ENCODE measurements around the gene LSM2. TPM values are rescaled to one million over a fixed set of nuclear protein-coding genes. Genes with fewer than 3 reads are reported as not detected.
"Not testable (repeated sequence)": the region's sequence is repeated elsewhere in the genome, so short reads cannot be mapped to it uniquely, and the experiment has no call there.

Gene LSM2
- total RNA-seq, 2 donors from 2014 or later: 106 to 119 TPM

GRCh38 chr6:31821301-31822035 is 14.7 kb upstream of the LSM2 start:
- WGBS, 2 experiments (ENCODE audit: insufficient coverage in 1 of 2, insufficient read length in 1 of 2): 18 to 40% methylated on average over 12 to 39 of the region's 39 CpGs
- Histone ChIP-seq H3K36me3 (ENCODE audit: control insufficient read depth, insufficient read depth, low read length) (no peaks in the 10 kb centered on the region), H3K4me3 (ENCODE audit: low read length) (peak overlapping the region; percentile 83), H3K9me3 (ENCODE audit: control insufficient read depth, low read length) (no peaks in the 10 kb centered on the region), H3K9ac (ENCODE audit: extremely low read depth, low read length, poor library complexity, severe bottlenecking) (peak overlapping the region; percentile 64), H3K4me1 (ENCODE audit: control insufficient read depth, insufficient read depth, low read length) (no peaks in the 10 kb centered on the region), H3K27me3 (ENCODE audit: control insufficient read depth, insufficient read depth, low read length, poor library complexity, severe bottlenecking) (no peaks in the 10 kb centered on the region), H3K27ac (ENCODE audit: low read depth, low read length) (peak overlapping the region; percentile 55)
- H3K36me3 Mint-ChIP-seq (ENCODE audit: low read depth): peaks cover 3% of the 10 kb centered on the region
- no peak for TF ChIP-seq CTCF (conservative IDR thresholded peaks at IDR 0.05)
- H3K4me3 Mint-ChIP-seq: peak overlapping the region; percentile 79
- H3K4me1 Mint-ChIP-seq: peaks cover 46% of the 10 kb centered on the region
- H3K27me3 Mint-ChIP-seq (ENCODE audit: insufficient read depth): peaks cover 3% of the 10 kb centered on the region
- peak; percentile 83 for DNase-seq
- peaks cover 11% of the 10 kb centered on the region for H3K9me3 Mint-ChIP-seq
- peak overlapping the region; percentile 99 for H3K27ac Mint-ChIP-seq

GRCh38 chr6:31820399-31820798 is 13.6 kb upstream of the LSM2 start:
- DNase-seq; H3K36me3 ChIP-seq (ENCODE audit: control insufficient read depth, insufficient read depth, low read length); H3K4me3 Mint-ChIP-seq; H3K4me1 ChIP-seq (ENCODE audit: control insufficient read depth, insufficient read depth, low read length); H3K27ac Mint-ChIP-seq; H3K36me3 Mint-ChIP-seq (ENCODE audit: low read depth); H3K27me3 Mint-ChIP-seq (ENCODE audit: insufficient read depth); H3K4me3 ChIP-seq (ENCODE audit: low read length); H3K9ac ChIP-seq (ENCODE audit: extremely low read depth, low read length, poor library complexity, severe bottlenecking); H3K9me3 ChIP-seq (ENCODE audit: control insufficient read depth, low read length); H3K27ac ChIP-seq (ENCODE audit: low read depth, low read length); H3K27me3 ChIP-seq (ENCODE audit: control insufficient read depth, insufficient read depth, low read length, poor library complexity, severe bottlenecking): not testable (repeated sequence)
- Mint-ChIP-seq H3K4me1 (peaks cover 40% of the 10 kb centered on the region), H3K9me3 (peaks cover 13% of the 10 kb centered on the region)
- WGBS, 2 experiments (ENCODE audit: insufficient coverage in 1 of 2, insufficient read length in 1 of 2): 95% methylated on average over 4 to 10 of the region's 10 CpGs

- Mint-ChIP-seq H3K9me3 (peaks cover 13% of the 10 kb centered on the region), H3K4me3 (no peak overlapping the region), H3K27ac (no peak overlapping the region), H3K27me3 (ENCODE audit: insufficient read depth) (peaks cover 3% of the 10 kb centered on the region), H3K4me1 (peaks cover 36% of the 10 kb centered on the region), H3K36me3 (ENCODE audit: low read depth) (peaks cover 3% of the 10 kb centered on the region)
- H3K9ac ChIP-seq (ENCODE audit: extremely low read depth, low read length, poor library complexity, severe bottlenecking): no peak overlapping the region
- no peak for TF ChIP-seq CTCF (conservative IDR thresholded peaks at IDR 0.05)
- no peak for DNase-seq
- H3K9me3 ChIP-seq (ENCODE audit: control insufficient read depth, low read length): no peaks in the 10 kb centered on the region
- H3K4me3 ChIP-seq (ENCODE audit: low read length): no peak overlapping the region
- H3K4me1 ChIP-seq (ENCODE audit: control insufficient read depth, insufficient read depth, low read length): no peaks in the 10 kb centered on the region
- no peak overlapping the region for H3K27ac ChIP-seq (ENCODE audit: low read depth, low read length)
- H3K36me3 ChIP-seq (ENCODE audit: control insufficient read depth, insufficient read depth, low read length): no peaks in the 10 kb centered on the region
- no peaks in the 10 kb centered on the region for H3K27me3 ChIP-seq (ENCODE audit: control insufficient read depth, insufficient read depth, low read length, poor library complexity, severe bottlenecking)
These were observed 13.1 kb upstream of the LSM2 start for GRCh38 chr6:31819871-31820299.

GRCh38 chr6:31817929-31818511 is 11.3 kb upstream of the LSM2 start:
- Mint-ChIP-seq H3K4me1 (peaks cover 36% of the 10 kb centered on the region), H3K4me3 (peak overlapping the region; percentile 57), H3K9me3 (peaks cover 13% of the 10 kb centered on the region), H3K27ac (peak overlapping the region; percentile 76)
- H3K36me3 ChIP-seq (ENCODE audit: control insufficient read depth, insufficient read depth, low read length); H3K27ac ChIP-seq (ENCODE audit: low read depth, low read length); H3K27me3 ChIP-seq (ENCODE audit: control insufficient read depth, insufficient read depth, low read length, poor library complexity, severe bottlenecking); H3K4me1 ChIP-seq (ENCODE audit: control insufficient read depth, insufficient read depth, low read length); H3K27me3 Mint-ChIP-seq (ENCODE audit: insufficient read depth); H3K9ac ChIP-seq (ENCODE audit: extremely low read depth, low read length, poor library complexity, severe bottlenecking); H3K9me3 ChIP-seq (ENCODE audit: control insufficient read depth, low read length); H3K36me3 Mint-ChIP-seq (ENCODE audit: low read depth): not testable (repeated sequence)
- peak overlapping the region; percentile 84 for H3K4me3 ChIP-seq (ENCODE audit: low read length)
- WGBS, 2 experiments (ENCODE audit: insufficient coverage in 1 of 2, insufficient read length in 1 of 2): 88 to 100% methylated on average over 2 to 8 of the region's 8 CpGs
- peak; percentile 65 for DNase-seq

- whole genome bisulfite sequencing, 2 experiments (ENCODE audit: insufficient coverage in 1 of 2, insufficient read length in 1 of 2): 90% methylated on average over 10 to 15 of the region's 37 CpGs
- Mint-ChIP-seq H3K4me3 (peak overlapping the region; percentile 57), H3K9me3 (peaks cover 13% of the 10 kb centered on the region), H3K27ac (peak overlapping the region; percentile 76), H3K4me1 (peaks cover 29% of the 10 kb centered on the region)
- H3K36me3 Mint-ChIP-seq (ENCODE audit: low read depth); H3K27me3 Mint-ChIP-seq (ENCODE audit: insufficient read depth); H3K36me3 ChIP-seq (ENCODE audit: control insufficient read depth, insufficient read depth, low read length); DNase-seq; H3K9me3 ChIP-seq (ENCODE audit: control insufficient read depth, low read length); H3K27me3 ChIP-seq (ENCODE audit: control insufficient read depth, insufficient read depth, low read length, poor library complexity, severe bottlenecking); H3K4me1 ChIP-seq (ENCODE audit: control insufficient read depth, insufficient read depth, low read length); H3K27ac ChIP-seq (ENCODE audit: low read depth, low read length); H3K9ac ChIP-seq (ENCODE audit: extremely low read depth, low read length, poor library complexity, severe bottlenecking): not testable (repeated sequence)
- H3K4me3 ChIP-seq (ENCODE audit: low read length): peak overlapping the region; percentile 84
These were observed 10.6 kb upstream of the LSM2 start for GRCh38 chr6:31817133-31817928.

Data from endodermal cell (in vitro differentiated cells).